Cerebellar nuclear complex (tissue), 1 donor: ENCODE data around the gene GMDS.

Source experiments
- DNase-seq, 2 experiments: peaks; one replicate each; lab custom pipeline; 2025; lab: John Stamatoyannopoulos, UW

The GMDS gene

DNA sequence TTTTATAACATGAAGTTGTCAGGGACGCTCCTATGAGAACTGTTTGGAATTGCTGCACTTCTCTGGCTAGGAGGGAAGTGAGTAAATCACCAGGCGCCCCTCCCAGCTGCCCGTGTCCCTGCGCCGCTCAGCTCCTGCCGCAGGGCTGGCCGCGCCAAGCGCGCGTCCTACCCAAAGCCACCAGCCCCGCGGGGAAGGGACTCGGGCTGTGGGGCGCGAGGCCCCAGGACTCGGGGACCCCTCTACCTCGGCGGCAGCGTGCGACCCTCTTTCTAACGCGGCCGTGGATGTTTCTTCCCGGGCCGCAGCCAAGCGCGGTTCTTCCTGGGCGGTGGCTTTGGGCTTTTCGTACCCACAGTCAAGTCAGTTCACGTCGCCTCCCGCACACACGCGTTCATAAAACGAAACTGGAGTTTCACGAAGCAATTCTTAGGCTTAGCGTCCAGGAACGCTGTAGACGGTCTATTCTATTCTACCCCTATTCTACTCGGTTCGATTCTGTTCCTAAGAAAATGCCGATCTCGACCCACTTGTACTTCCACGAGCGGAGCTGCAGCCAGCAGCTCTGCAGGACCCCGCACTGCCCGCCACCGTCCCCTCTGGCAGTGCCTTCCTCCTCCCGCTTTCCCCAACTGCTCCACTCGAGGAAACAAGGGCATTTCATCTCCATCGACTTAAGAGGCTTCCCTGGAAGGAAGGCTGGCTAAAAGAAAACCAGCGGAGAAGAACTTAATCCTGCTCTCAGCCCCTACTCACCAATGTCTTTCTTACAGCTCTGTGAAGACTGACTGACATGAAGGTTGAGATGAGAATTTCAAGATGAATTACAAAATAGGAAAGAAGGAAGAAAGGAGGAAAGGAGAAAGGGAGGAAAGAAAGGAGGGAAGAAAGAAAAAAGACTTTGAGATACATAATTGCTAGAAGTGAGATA lies 620.3 kb downstream of the GMDS start:
- DNase-seq, result no peak

DNA sequence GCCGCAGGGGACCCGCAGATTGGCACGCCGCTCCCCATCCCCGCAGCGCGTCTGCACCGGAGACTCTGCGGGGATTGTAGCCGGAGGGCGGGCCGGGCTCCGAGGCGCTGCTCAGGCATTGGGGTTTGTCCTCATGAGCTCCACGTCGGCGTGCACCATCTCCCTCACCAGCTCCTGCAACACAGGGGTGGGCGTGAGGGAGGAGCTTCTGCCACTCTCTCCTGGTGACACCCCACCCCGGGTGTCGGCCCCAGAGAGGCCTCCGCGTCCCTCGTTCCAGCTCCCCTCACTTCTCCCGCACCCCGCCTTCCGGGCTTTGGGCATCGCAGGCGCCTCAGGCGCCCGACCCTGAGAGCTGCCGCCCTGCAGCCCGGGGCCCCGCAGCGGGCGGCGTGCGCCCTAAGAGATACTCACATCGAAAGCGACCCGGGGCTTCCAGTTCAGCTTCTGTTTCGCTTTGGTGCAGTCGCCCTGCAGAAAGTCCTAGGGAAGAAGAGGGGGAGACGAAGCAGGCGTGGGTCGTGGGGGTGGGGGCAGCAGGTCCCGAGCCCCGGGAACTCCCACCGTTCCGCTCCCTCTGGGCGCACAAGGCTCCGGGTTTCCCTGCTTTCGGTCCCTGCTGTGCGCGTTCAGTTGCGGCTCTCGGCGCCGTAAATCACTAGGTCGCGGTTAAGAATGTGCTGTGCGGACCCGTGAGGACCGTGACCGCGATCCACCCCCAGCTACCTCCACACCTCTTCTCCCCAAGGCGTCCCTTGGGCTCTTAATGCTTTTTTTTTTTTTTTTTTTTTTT lies 621.2 kb downstream of the GMDS start:
- DNase-seq, result no peak

DNA sequence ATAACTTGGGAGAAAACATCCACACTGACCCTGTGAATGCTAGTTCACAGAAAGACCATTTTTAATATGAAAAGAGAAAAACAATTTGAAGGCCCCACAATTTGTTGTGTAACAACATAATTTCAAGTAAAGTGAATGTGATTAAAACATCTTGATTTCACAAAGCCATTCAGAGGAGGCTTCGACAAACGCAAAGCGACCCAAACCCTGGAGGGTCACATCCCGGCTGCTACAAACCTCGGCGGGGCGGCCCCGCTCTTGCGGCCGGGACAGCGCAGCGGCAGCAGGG lies 621.7 kb downstream of the GMDS start:
- no peak for DNase-seq

DNA sequence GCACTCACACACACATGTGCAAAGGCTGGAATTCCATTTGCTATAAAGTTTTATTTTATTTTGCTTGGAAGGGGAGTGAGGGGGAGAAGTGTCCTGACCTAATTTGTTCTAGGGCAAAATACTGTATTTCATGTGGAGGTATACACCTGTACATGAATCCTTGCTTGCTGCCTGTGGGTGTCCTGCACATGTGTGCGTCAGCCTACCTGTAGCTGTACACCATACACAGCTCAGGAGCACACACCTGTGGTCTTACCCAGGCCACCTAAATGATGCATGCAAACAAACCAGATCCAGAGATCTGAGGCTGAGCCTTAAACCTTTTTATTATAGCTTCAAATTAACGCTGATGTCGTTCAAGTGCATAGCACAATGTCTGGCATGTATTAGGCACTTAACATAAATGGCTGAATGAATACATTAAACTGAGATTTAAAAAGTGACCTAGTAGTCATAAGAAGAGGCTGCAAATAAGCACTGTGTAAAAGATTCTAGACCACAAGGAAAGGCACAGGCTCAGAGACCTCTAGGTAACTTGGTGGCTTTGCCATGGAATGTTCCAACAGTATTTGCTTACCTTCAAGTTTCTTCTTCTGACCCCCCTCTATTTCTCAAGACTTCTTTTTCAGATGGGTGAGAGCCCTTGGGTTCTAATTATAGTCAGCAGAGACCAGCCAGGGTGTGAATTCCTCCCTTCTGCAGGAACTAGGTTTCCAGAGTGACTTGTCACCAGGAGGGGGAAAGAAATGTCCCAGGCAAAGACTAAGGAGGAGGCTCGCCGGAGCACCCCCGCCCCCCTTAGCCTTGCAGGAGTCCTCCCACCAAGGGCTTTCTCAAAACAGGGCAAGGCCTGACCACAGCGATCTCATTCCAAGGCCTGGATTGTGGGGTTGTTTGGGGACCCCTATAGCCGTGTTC lies 622.3 kb downstream of the GMDS start:
- no peak for DNase-seq

DNA sequence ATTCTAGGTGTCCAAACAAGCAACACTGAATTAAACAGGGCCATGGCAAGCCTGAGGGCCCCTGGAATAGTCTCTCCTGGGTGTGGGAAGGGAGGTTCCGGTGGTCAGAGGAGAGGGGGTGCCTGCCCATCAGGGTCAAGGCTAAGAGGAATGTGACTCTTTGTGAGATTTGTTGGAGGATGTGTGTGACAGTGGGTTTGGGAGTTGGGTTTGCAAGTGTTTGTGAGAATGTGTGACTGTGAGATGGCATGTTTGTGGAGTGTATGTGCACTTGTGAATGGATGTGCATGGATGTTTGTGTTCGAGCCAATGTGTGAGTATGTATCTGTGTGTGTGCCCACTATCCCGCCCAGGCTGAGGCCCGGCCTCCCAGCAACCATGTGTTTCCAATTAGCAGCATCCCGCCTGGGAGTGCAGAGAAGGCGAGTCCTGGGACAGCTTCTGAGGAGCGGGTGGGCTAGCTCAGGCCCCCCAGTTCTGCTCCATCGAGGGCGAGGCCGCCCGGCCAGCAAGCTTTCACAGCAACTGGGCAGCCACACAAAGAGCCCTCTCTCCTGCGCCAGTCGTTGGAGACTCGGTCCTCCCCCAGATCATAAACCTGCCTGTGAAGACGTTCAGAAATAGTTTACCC lies 623.1 kb downstream of the GMDS start:
- DNase-seq, result no peak

DNA sequence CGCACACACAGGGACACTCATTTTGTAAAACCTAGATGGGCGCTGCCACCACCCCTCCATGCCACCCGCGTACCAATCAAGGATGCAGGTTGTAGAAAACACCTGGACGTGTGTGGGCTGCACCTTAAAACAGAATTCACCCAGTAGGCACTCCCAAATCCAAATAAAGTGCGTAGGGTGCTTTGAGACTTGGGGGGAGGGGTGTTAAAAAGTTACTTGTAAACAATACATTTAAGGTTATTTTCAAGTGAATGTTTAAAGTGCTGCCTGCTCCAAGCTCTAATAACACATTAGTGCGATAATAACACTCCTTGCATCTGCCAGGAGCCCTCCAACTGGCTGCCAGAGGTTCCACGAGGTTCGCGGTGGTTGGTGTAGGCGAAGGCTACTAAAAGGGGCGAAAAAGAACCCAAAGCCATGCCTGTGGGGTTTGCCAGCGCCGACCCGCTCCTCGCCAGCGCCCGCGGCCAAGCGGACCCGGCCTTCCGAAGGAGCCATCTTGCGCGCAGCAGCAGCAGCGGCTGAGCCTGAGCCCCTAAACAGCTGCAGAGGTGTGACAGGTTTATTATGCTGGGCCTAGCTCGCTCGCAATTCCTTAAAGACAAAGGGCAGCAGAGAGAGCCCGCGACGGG lies 624.2 kb downstream of the GMDS start:
- DNase-seq, result no peak

DNA sequence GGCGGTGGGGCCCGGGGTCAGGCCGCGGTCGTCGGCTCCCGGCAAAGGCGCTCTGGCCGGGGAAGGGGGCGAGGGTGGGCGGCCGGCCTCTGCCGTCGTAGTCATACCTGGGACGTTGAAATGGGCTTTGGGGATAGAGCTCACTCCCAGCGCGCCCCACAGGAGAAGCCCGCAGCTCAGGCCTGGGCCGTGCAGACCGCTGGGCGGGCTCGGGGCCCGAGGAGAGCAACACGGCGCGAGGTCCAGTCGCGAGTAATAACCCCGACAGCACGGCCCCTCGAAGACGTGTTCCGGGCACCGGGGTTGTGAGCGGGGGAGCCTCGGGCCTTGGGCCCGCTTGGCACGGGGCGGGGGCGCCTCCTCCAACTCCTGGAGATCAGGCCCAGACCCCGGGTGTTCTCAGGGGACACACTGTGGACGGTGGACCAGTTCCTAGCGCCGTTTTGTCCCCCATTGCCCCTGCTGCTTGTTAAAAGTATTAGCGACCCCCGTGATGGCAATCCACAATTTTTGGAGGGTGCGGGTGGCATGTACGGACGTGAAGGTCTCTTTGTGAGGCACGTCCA lies 624.8 kb downstream of the GMDS start:
- no peak for DNase-seq

DNA sequence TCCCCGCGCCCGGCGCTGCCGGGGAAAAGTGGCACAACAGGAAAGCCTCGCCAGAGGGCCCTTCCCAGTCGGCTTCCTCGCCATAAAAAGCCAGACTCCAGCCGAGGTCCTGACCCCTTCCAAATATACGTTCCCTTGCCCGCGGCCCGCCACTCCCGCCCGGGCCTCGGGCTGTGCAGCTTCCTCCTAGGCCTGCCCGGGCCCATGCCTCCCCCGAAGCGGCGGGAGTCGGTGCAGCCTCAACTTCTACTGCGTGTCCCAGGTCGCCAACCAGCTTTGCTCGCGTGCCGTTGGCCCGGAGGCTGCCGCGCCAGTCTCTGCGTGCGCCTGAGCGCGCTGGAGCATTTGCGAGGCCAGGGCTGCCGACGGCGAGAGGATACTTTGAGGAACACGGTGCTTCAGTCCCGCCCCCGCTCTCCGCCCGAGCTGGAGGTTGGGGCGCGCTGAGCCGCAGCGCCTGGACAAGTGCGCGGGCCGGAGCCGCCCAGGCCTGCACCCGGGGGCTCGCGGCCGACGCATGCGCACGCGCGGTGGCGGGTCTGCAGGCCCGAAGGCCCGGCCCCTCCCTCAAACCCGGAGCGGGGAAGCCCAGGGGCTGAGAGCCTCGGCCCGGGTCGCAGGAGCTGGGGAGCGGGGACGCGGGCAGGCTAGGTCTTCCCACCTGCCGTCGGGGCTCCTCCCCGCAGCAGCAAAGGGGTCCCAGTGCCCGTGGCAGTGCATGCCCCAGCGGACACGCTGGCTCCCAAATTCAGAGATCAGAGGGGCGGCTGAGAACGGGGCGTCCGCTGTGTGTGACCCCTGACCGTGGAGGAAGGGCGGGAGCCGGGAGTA lies 625.5 kb downstream of the GMDS start:
- DNase-seq, result no peak

DNA sequence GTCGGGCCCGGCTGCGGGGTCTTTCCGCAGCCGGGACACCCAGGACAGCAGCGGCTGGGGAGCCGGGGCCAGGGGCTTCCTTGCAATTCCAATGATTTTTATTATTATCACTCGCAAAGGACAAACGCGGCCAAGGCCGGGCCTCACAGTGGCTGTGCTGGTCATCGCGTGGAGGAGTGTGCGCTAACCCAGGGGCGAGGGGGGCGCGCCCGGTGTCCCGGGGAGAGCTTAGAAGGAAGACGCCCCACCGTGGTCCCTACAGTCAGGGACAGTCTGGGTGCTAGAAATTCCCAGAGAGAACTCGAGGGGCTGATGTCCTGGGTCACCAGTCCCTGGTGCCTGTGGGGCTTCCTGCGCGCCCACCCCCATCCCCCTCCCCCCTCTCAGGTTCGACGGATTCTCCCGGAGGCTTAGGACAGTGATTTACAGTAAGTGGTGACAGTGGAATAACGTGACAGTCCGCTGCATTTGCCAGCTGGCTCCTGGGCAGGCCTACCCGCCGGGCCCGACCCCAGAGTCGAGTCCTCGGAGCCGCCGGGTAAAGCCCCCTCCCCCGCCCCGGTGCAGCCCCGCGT lies 626.2 kb downstream of the GMDS start:
- DNase-seq, result no peak

DNA sequence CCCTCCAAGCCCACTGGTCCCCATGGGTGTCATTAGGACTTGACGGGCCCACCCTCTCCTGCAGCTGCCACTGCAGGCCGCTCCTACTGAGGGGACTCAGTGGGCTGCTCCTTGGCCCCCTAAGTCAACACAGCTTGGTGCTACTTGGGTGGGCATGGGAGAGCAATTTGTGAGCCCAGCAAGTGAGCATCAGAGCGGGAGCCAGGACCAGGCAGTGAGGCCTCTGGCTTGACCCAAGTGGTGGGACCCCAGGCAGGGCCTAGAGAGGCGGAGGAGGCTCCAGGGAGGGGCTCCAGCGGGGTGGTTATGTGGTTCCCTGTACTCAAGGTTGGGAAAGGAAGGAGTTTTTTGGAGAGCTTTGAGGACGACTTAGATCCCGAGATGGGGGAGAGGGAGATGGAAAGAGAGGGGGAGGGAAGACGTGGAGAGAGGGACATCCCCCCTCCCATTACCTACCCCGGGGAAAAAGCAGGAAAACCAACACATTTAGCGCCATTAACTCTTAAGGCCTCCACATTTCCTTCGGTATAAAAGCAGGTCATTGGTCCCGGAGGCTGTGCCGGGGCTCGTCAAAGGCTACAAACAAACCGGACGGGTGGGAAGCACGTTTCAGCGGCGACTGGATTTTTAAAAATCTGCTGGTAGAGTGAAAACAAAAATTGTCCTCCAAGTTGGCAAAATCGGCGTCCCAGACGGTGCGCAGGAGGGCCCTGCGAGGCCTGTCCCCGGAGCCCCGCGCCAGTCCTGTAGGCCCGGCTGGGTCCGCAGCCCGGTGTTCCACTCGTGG lies 626.9 kb downstream of the GMDS start:
- DNase-seq, result no peak

DNA sequence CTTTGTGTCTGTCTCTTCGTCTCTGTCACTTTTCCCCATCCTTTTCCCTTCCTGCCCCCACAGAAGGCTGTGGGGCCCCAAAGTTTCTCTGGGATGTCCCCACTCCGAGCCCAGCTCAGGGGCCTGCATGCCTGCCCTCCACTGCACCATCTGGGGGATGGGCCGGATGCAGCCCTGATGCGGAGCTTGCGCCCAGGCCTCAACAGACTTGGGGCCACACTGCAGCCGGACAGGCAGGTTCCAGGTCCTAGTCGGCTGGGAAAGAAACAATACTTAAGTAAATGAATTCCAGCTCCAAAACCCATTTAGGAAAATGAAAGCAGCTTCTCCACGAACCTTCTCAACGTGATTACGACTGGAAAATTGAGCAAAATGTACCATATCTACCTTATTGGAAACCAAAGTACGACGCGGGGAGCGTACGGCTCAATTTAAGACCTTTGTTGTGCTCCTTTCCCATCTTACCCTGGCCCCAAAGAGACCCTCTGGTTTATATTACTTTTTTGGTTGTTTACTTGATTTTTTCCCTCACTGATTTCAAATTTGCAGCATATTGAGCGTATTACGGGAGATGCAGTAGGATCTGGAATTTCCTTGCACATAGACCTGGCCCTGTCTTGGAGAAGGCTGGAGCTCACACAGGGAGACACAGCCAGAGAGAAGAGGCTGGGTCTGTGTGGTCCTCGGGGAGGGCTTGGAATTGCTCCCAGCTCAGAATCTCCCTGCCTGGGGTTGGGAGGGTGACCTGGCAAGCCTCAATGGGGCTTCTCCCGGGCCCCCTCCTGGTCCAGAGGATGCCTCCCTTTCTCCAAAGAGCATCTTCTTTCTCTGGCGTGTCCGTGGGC lies 627.7 kb downstream of the GMDS start:
- DNase-seq, result no peak

DNA sequence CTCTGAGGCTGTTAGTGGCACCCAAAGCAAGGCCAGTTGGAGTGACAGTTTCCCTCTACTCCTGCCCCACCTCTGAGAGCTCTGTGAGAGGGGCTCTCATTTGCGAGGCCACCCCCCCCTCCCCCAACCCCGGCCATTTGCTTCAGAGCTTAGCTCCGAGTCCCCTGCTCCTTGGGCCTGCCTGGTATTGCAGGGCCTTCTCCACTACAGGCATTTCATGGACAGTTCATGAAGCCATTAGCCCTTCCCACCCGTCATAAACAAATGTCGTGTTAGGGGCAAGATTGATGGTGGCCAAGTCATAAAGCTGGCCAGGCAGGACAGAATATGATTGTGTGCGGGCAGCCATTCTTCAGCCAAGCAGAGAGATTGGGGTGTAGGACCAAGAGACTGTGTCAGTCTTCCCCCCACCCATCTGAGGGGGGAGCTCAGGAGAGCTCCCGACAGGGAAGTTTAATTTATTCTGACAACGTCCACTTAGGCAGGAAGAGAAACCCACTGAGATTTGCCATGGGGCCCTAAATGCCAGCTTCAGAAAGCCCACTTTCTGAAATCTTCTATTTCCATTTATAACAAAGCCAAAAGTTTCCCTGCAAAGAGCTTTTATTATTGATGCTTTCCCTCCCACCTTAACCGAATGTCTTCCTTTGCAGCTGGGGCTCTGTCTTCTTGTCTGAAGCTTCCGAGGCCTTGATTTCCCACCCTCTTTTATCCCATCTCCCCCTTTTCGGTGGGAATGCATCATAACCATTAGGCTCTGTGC lies 628.5 kb downstream of the GMDS start:
- DNase-seq, result no peak

DNA sequence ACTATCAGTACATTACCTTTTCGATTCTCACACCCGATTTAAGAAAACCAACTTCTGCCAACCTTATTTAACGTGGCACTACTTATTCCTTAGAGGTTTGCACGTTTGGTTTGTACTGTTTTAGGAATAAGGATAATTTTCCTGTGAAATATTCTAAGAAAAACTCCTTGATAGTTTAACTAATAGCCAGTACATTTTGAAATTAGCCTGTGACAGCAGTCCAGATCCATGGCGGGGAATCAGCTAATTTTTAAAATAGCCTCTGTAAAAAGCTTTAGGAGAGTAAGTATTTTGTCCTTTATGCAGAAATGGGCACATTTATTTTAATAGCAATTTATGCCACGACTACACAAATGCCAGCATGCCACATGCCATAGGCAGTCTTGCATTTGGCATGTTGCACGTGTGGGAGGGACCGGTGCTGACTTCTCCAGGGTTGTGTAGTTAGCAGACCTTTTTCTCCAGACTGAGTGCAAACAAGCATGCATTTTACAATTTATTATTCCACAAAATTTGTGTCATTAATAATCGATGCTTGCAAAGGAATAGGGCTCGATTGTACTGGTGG lies 629.5 kb downstream of the GMDS start:
- DNase-seq, result no peak

DNA sequence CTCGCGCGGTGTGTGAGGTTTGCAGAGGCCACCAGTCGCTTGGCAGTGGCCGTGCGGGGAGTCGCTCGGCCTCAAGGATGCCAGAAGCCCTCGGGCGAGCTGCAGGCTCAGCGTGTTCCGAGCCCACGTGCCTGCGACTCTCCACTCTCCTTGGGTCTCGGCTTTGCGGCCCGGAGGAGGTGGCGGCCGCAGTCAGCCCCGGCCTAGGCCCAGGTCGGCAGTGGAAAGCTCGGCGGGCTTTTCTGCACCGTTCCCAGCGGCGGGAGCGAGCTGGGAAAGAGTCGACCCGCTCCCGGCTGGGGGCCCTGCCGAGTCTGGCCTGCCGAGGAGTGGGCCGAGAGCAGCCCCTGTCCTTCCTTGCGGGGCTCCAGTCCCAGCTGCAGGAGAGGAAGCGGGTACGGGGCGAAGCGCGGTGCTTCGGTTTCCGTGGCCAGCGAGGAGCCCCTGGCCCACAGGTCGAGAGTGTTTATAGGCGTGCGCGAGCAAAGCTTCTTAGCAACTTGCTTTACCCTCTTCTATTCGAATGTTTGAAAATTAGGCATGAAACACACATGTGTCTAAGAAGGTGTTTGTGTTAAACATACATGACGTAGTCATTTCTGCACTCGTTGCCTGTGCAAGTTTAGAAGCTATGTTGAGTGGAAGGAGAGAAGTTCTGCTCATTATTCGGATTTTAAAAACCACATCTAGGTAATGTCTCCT lies 630.1 kb downstream of the GMDS start:
- DNase-seq, result no peak

DNA sequence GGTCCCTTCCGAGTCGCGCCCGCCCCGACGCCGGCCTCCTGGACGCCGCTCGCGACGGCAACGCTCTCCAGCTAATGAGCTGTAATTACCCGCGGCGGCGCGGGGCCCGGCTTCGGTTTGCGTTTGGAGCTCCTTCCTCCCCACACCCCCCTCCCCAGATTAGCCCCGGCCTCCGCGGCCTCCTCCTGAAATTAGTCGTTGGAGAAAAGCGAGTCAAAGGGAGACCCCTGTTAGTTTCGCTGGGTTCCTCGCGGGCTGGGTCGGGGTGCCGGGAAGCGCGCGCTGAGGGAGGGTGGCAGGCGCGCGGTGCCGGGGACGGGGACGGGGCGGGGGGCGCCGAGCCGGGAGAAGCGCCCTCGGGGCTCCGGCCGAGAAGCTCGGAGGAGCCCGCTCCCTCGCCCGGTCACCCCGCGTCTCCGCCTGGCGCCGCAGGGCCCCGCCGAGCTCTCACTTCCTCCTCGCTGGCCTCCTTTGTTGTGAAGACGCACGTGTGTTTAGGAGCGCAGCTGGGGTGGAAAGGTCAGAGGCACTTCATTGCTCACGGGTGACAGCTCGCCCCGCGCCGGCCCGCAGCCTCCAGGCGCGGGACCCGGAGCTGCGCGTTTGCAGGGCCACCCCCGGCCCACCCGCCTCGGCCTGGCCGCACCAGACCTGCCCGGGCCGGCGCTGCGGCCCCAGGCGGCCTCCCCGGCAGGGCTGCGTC lies 630.8 kb downstream of the GMDS start:
- no peak for DNase-seq
